Smooth muscle cell (in vitro differentiated cells): ENCODE measurements around the gene PVALEF. TPM values are rescaled to one million over a fixed set of nuclear protein-coding genes. Genes with fewer than 3 reads are reported as not detected.

Experiments
- DNase-seq: peaks from one replicate; lab custom pipeline; 2025; ENCODE audit not compliant: unreplicated experiment; lab: John Stamatoyannopoulos, UW
- H2AFZ ChIP-seq: fragments of 200-600 bp; sonication (generic); 2 replicates; pipeline ENCODE4 v1.6.0; 2016; ENCODE audit warnings: antibody characterized with exemption, low read depth, mild to moderate bottlenecking
- H3F3A ChIP-seq: fragments of 200-600 bp; sonication (generic); 2 replicates; pipeline ENCODE4 v1.6.0; 2017; ENCODE audit warnings: antibody characterized with exemption, low read depth
- H3K27ac ChIP-seq: fragments of 200-600 bp; sonication (generic); 2 replicates; pipeline ENCODE4 v1.5.1; 2016; ENCODE audit warnings: low read depth, mild to moderate bottlenecking
- H3K27me3 ChIP-seq: fragments of 200-600 bp; sonication (generic); 2 replicates; pipeline ENCODE4 v1.6.1; 2016; ENCODE audit warnings: low read depth, mild to moderate bottlenecking
- H3K36me3 ChIP-seq: fragments of 200-600 bp; sonication (generic); 2 replicates; pipeline ENCODE4 v1.5.1; 2016; ENCODE audit warnings: low read depth
- H3K4me1 ChIP-seq: fragments of 200-600 bp; sonication (generic); 2 replicates; pipeline ENCODE4 v1.5.1; 2016; ENCODE audit warnings: low read depth
- H3K4me2 ChIP-seq: fragments of 200-600 bp; sonication (generic); 2 replicates; pipeline ENCODE4 v1.6.0; 2016; ENCODE audit warnings: mild to moderate bottlenecking
- H3K4me3 ChIP-seq: fragments of 200-600 bp; sonication (generic); 2 replicates; pipeline ENCODE4 v1.5.1; 2016; ENCODE audit warnings: mild to moderate bottlenecking
- H3K79me2 ChIP-seq: fragments of 200-600 bp; sonication (generic); 2 replicates; pipeline ENCODE4 v1.6.0; 2016; ENCODE audit warnings: low read depth, mild to moderate bottlenecking
- H3K9ac ChIP-seq: fragments of 200-600 bp; sonication (generic); 2 replicates; pipeline ENCODE4 v1.6.0; 2016; ENCODE audit warnings: low read depth
- H3K9me3 ChIP-seq: fragments of 200-600 bp; sonication (generic); replicated peaks from 2 replicates; pipeline ENCODE4 v1.5.1; 2016; ENCODE audit warnings: low read depth
- H4K20me1 ChIP-seq: fragments of 200-600 bp; sonication (generic); 2 replicates; pipeline ENCODE4 v1.6.0; 2016; ENCODE audit warnings: low read depth
- CTCF ChIP-seq: fragments of 200-600 bp; sonication (generic); IDR thresholded peaks from 2 replicates; pipeline ENCODE4 v1.5.1; 2017; ENCODE audit warnings: borderline replicate concordance, mild to moderate bottlenecking, antibody characterized with exemption; ENCODE audit not compliant: insufficient read depth, poor library complexity, severe bottlenecking
- WGBS: methylation state at CpG from one replicate; pipeline ENCODE4 v1.1.7; 2016; ENCODE audit warnings: low lambda C conversion rate; 5-methylcytosine and 5-hydroxymethylcytosine counted together
- polyA plus RNA-seq: library from polyadenylated mRNA; unstranded; fragments of >200 nt; fragmentation: Nextera tagmentation; extraction: Ambion mirVana; gene quantifications from 2 replicates; pipeline ENCODE4 v1.2.1, GENCODE V29; 2016
- total RNA-seq: library from RNA; depleted of rRNA; stranded (reverse); fragments of >200 nt; gene quantifications from 2 replicates; pipeline ENCODE4 v1.2.3, GENCODE V29; 2014

Gene PVALEF
- total and polyA plus RNA-seq, 2 experiments from 2014 or later, result not detected

GRCh38 chr17:81136366-81136765 lies 28.9 kb upstream of the PVALEF start:
- Histone ChIP-seq H3K36me3 (no peaks in the 10 kb centered on the region), H3K4me2 (no peak overlapping the region), H3K9ac (no peak overlapping the region), H3K27ac (no peak overlapping the region), H4K20me1 (no peaks in the 10 kb centered on the region), H2AFZ (no peak overlapping the region), H3K27me3 (no peaks in the 10 kb centered on the region), H3F3A (no peaks in the 10 kb centered on the region), H3K4me1 (no peaks in the 10 kb centered on the region), H3K79me2 (no peaks in the 10 kb centered on the region), H3K9me3 (no peaks in the 10 kb centered on the region), H3K4me3 (no peak overlapping the region)
- 80% methylated on average over 7 of the region's 8 CpGs for WGBS
- TF ChIP-seq CTCF, result no peak
- no peak for DNase-seq

DNA sequence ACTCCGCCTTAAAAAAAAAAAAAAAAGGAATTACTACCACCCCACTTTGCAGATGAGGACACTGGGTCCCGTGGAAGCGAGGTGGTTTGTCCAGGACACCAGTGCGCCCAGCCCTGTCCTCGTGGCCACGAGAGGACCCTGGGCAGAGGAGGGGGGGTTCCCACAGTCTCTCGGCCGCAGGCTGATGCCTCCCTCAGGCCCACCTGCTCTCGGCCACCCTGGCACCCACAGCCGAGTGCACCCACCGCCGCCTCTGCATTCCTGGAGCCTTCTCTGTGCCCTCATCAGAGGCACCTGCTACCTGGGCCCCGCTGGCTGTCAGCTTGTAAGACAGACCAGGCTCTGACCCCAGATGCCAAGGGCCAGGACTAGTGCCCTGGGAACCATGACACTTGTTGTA lies 28.1 kb upstream of the PVALEF start:
- Histone ChIP-seq H3K4me2 (no peak overlapping the region), H3K36me3 (no peaks in the 10 kb centered on the region), H3K9me3 (no peaks in the 10 kb centered on the region), H3K79me2 (no peaks in the 10 kb centered on the region), H4K20me1 (no peaks in the 10 kb centered on the region), H3K27me3 (no peaks in the 10 kb centered on the region), H3K27ac (no peak overlapping the region), H3F3A (no peaks in the 10 kb centered on the region), H3K4me1 (no peaks in the 10 kb centered on the region), H2AFZ (no peak overlapping the region), H3K4me3 (no peak overlapping the region), H3K9ac (no peak overlapping the region)
- no peak for DNase-seq
- TF ChIP-seq CTCF, result no peak
- WGBS, result 94% methylated on average over 13 of the region's 13 CpGs

GRCh38 chr17:81138083-81138482 lies 27.2 kb upstream of the PVALEF start:
- Histone ChIP-seq H3K9ac (no peak overlapping the region), H3K79me2 (no peaks in the 10 kb centered on the region), H3K27ac (no peak overlapping the region), H3K4me2 (no peak overlapping the region), H3K9me3 (no peaks in the 10 kb centered on the region), H3K36me3 (no peaks in the 10 kb centered on the region), H3K4me3 (no peak overlapping the region), H2AFZ (no peak overlapping the region), H3K4me1 (no peaks in the 10 kb centered on the region), H4K20me1 (no peaks in the 10 kb centered on the region), H3K27me3 (no peaks in the 10 kb centered on the region), H3F3A (no peaks in the 10 kb centered on the region)
- DNase-seq, result no peak
- TF ChIP-seq CTCF, result no peak
- 89% methylated on average over 15 of the region's 15 CpGs for WGBS

- Histone ChIP-seq H3K4me2 (no peak overlapping the region), H3K9ac (no peak overlapping the region), H3K27me3 (no peaks in the 10 kb centered on the region), H3K4me1 (no peaks in the 10 kb centered on the region), H3F3A (no peaks in the 10 kb centered on the region), H4K20me1 (no peaks in the 10 kb centered on the region), H3K9me3 (no peaks in the 10 kb centered on the region), H3K36me3 (no peaks in the 10 kb centered on the region), H2AFZ (no peak overlapping the region), H3K27ac (no peak overlapping the region), H3K79me2 (no peaks in the 10 kb centered on the region), H3K4me3 (no peak overlapping the region)
- no peak for TF ChIP-seq CTCF
- 94% methylated on average over 25 of the region's 25 CpGs for WGBS
- DNase-seq, result no peak
Measured at GRCh38 chr17:81138500-81138899, 26.8 kb upstream of the PVALEF start.
